Testis (tissue), 3 donors: ENCODE measurements around the gene KRT81. TPM values are rescaled to one million over a fixed set of nuclear protein-coding genes. Genes with fewer than 3 reads are reported as not detected.

Source experiments
- DNase-seq: peaks from one replicate; pipeline ENCODE4 v3.0.0-alpha.2; 2019
- H3K27ac ChIP-seq, 2 donors: fragments of 200-600 bp; sonication (generic); one replicate each; pipeline ENCODE4 v1.5.1; 2019
- H3K27me3 ChIP-seq: fragments of 200-600 bp; sonication (generic); one replicate; pipeline ENCODE4 v1.5.1; 2019
- H3K36me3 ChIP-seq: fragments of 200-600 bp; sonication (generic); one replicate; pipeline ENCODE4 v1.5.1; 2017; ENCODE audit warnings: low read depth; ENCODE audit errors: missing control alignments
- H3K4me1 ChIP-seq: fragments of 200-600 bp; sonication (generic); one replicate; pipeline ENCODE4 v1.5.1; 2019
- H3K4me3 ChIP-seq, 2 donors: fragments of 200-600 bp; sonication (generic); one replicate each; pipeline ENCODE4 v1.5.1; 2017 to 2019
- H3K9me3 ChIP-seq: fragments of 200-600 bp; sonication (generic); one replicate; pipeline ENCODE4 v1.5.1; 2017
- POLR2A ChIP-seq: fragments of 450-650 bp; IDR thresholded peaks from one replicate; pipeline ENCODE4 v1.6.1; 2017; ENCODE audit warnings: antibody characterized with exemption, mild to moderate bottlenecking, moderate library complexity
- WGBS, 2 donors: methylation state at CpG; one replicate each; pipeline ENCODE4 v1.1.5; 2018; 5-methylcytosine and 5-hydroxymethylcytosine counted together
- intact Hi-C: fragments of 100-400 bp; cut with DNase I; formaldehyde crosslinking; loops from one replicate; pipeline ENCODE4 v1.15.1; 2023; ENCODE audit warnings: low total_unique reads
- polyA plus RNA-seq: library from polyadenylated mRNA; stranded (reverse); fragments of 350-450 nt; fragmentation: Illumina TruSeq; extraction: RNeasy Lipid Tissue Mini Kit (QIAGEN cat#74804); gene quantifications from one replicate; pipeline ENCODE4 v1.2.3, GENCODE V29; 2014; ENCODE audit warnings: low read depth, low replicate concordance; ENCODE audit not compliant: insufficient read depth
- total RNA-seq, 2 donors: library from RNA; depleted of rRNA; stranded (reverse); fragments of >200 nt; gene quantifications; one replicate each; pipeline ENCODE4 v1.2.3, GENCODE V29; 2016
- TF ChIP-seq, protein P1 (sequence below), 3 experiments: fragments of 450-650 bp in 2 of 3; fragments of 200-600 bp in 1 of 3; sonication (generic) in 1 of 3; IDR thresholded peaks; one replicate each; pipeline ENCODE4 v1.5.1; 2016 to 2019; ENCODE audit warnings: antibody characterized with exemption in 3 of 3, mild to moderate bottlenecking in 2 of 3, moderate library complexity in 1 of 3

The KRT81 gene
- total and polyA plus RNA-seq, 3 donors from 2014 or later = 0.74 TPM; not detected in 2

- TF ChIP-seq POLR2A = no peak
- TF ChIP-seq, protein P1, sequence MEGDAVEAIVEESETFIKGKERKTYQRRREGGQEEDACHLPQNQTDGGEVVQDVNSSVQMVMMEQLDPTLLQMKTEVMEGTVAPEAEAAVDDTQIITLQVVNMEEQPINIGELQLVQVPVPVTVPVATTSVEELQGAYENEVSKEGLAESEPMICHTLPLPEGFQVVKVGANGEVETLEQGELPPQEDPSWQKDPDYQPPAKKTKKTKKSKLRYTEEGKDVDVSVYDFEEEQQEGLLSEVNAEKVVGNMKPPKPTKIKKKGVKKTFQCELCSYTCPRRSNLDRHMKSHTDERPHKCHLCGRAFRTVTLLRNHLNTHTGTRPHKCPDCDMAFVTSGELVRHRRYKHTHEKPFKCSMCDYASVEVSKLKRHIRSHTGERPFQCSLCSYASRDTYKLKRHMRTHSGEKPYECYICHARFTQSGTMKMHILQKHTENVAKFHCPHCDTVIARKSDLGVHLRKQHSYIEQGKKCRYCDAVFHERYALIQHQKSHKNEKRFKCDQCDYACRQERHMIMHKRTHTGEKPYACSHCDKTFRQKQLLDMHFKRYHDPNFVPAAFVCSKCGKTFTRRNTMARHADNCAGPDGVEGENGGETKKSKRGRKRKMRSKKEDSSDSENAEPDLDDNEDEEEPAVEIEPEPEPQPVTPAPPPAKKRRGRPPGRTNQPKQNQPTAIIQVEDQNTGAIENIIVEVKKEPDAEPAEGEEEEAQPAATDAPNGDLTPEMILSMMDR (IDR thresholded peaks at IDR 0.05) = no peak
- intact Hi-C loops = no loop called here
Observed at GRCh38 chr12:52331039-52331438, 39.7 kb upstream of the KRT81 start.

DNA sequence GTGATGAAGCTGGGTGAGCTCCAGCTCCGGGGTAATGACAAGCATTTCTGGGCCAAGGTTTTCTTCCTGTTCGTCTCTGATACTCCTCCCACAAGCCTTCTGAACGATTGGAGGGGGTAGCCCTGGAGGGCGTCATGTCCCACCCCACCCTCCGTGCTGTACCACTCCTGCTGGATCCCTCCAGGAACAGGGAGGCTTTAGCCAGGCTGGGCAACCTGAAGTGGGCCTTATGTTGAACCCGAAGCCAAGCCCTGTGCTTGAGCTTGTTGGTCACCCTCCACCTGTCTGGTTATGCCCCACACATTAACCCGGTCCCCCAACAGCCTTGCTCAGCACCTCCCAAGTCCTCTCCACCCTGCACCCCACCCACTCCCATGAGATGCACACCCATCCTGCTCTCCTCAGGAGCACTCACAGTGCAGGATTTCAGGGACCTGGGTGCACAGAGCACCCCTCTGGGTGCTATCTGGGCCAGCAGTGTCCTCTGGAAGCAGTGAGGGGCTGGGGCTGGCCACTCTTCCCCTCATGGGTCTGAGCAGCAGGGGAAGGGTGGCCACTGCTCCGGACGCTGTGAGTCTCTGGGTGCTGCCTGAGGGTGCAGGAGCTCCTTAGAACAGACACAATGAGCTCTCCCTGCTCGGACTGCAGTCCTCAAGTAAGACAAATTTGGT lies 36.6 kb upstream of the KRT81 start:
- TF ChIP-seq POLR2A = no peak
- TF ChIP-seq, protein P1 (IDR thresholded peaks at IDR 0.05) = no peak
- H3K4me1 ChIP-seq = no peaks in the 10 kb centered on the region
- no peaks in the 10 kb centered on the region for H3K9me3 ChIP-seq
- H3K4me3 ChIP-seq = no peak overlapping the region
- WGBS, 2 donors = 75 to 78% methylated on average over 8 to 10 of the region's 10 CpGs
- H3K27me3 ChIP-seq = no peaks in the 10 kb centered on the region
- H3K36me3 ChIP-seq = no peaks in the 10 kb centered on the region
- H3K27ac ChIP-seq = no peak overlapping the region
- DNase-seq = no peak
- intact Hi-C loops = loop anchor here (5.0 kb wide), 1 partner anchor 176 kb away; no protein-coding TSS in a partner anchor

More at GRCh38 chr12:52331039-52331438, 39.7 kb upstream of the KRT81 start:
- no peaks in the 10 kb centered on the region for H3K9me3 ChIP-seq
- no peak overlapping the region for H3K4me3 ChIP-seq
- 80 to 91% methylated on average over 1 of the region's 1 CpG for WGBS, 2 donors
- H3K27ac ChIP-seq = no peak overlapping the region
- H3K4me1 ChIP-seq = no peaks in the 10 kb centered on the region
- H3K27me3 ChIP-seq = no peaks in the 10 kb centered on the region
- no peak for DNase-seq
- H3K36me3 ChIP-seq = no peaks in the 10 kb centered on the region

DNA sequence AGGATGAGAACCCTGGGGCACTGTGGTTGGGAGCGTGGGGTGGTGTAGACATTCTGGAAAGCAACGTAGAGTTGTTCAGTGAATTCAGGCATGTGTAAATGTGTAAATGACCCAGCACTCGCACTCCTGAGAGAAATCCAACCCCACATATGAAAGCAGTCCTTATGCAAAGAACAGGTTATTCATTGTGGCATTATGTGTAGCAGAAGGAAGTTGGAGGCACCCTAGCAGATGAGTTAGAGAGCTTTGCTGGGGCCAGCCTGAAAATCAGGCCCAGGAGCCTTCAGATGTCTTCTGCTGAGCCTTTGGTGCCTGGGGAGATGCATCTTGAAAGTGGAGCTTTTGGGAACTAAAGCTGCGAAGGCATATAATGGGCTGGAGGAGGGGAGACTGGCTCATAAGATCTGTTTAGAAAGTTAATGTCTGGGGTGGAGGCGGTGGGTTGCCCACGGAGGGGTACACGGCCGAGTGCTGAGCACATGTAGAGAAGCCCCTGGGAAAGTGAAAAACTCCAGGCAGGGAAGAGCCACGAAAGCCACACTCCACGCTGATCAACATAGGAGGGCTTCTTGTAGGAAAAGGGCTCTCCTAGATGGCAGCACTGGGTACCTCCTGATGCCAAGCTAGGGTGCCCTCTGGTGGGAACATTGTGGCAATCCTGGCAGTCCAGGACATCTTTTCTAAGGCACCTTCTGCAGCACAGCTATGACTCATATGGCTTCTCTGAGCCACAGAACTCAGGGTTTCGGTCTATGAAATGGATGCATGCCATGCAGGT lies 35.9 kb upstream of the KRT81 start:
- intact Hi-C loops = loop anchor here (5.0 kb wide), 1 partner anchor 175 kb away; no protein-coding TSS in a partner anchor
- peak; percentile 83 for DNase-seq
- Histone ChIP-seq H3K27ac (no peak overlapping the region), H3K36me3 (no peaks in the 10 kb centered on the region), H3K4me3 (no peak overlapping the region), H3K27me3 (no peaks in the 10 kb centered on the region), H3K9me3 (no peaks in the 10 kb centered on the region), H3K4me1 (no peaks in the 10 kb centered on the region)
- TF ChIP-seq POLR2A = no peak
- TF ChIP-seq, protein P1 (IDR thresholded peaks at IDR 0.05) = peak in 2 of 3 experiments; percentile 46 to 57
- 59 to 64% methylated on average over 11 of the region's 11 CpGs for WGBS, 2 donors

- no peak overlapping the region for H3K27ac ChIP-seq
- intact Hi-C loops = no loop called here
- no peak for DNase-seq
- H3K27me3 ChIP-seq = no peaks in the 10 kb centered on the region
- no peaks in the 10 kb centered on the region for H3K9me3 ChIP-seq
- no peaks in the 10 kb centered on the region for H3K4me1 ChIP-seq
- TF ChIP-seq, protein P1 (IDR thresholded peaks at IDR 0.05) = no peak
- TF ChIP-seq POLR2A = no peak
- no peak overlapping the region for H3K4me3 ChIP-seq
- 74 to 97% methylated on average over 3 of the region's 3 CpGs for WGBS, 2 donors
- no peaks in the 10 kb centered on the region for H3K36me3 ChIP-seq
Observed at GRCh38 chr12:52324153-52324444, 32.8 kb upstream of the KRT81 start.
